22Rv1 (cell line): ENCODE results near the gene GABRD.

Source experiments
- CTCF ChIP-seq: fragments of 450-650 bp; IDR thresholded peaks from 2 replicates; pipeline ENCODE4 v1.5.1; 2017; ENCODE audit warnings: mild to moderate bottlenecking
- ZFX ChIP-seq: fragments of 450-650 bp; IDR thresholded peaks from 2 replicates; pipeline ENCODE4 v1.6.1; 2017; ENCODE audit warnings: antibody characterized with exemption, borderline replicate concordance

GRCh38 chr1:2020310-2020655 is 1.1 kb downstream of the GABRD start:
- TF ChIP-seq CTCF: no peak
- TF ChIP-seq ZFX: no peak
